Measurements from ENCODE around the gene AQP1. TPM values are rescaled to one million over a fixed set of nuclear protein-coding genes. Genes with fewer than 3 reads are reported as not detected.
A peak's percentile ranks its signal among the peaks of the same experiment; 100 is the strongest.

AQP1 gene
- polyA plus RNA-seq, 3 donors = 0.03 TPM; not detected in 2

- DNase-seq = no peak
- intact Hi-C loops (cut with micrococcal nuclease) = no loop called here
- Histone ChIP-seq H3K27me3 (ENCODE audit: control insufficient read depth in 2 of 2, insufficient read depth in 2 of 2, low read length in 2 of 2) (no peaks in the 10 kb centered on the region), H3K4me1 (ENCODE audit: control insufficient read depth in 1 of 2, insufficient read depth in 2 of 2, low read length in 2 of 2) (no peaks in the 10 kb centered on the region), H4K20me1 (ENCODE audit: insufficient read depth, low read length) (no peaks in the 10 kb centered on the region), H3K27ac (ENCODE audit: low read depth in 1 of 2, low read length in 2 of 2) (no peak overlapping the region), H3K79me2 (ENCODE audit: insufficient read depth, low read length) (no peaks in the 10 kb centered on the region), H3K4me3 (replicated peaks in 1 of 3; ENCODE audit: low read depth in 2 of 3, low read length in 3 of 3) (no peak overlapping the region), H3K4me2 (replicated peaks; ENCODE audit: extremely low read depth, low read length, poor library complexity, severe bottlenecking) (no peak overlapping the region), H2AFZ (ENCODE audit: insufficient read depth, low read depth, low read length, poor library complexity, severe bottlenecking) (no peak overlapping the region), H3K9me3 (replicated peaks in 1 of 2; ENCODE audit: control insufficient read depth in 1 of 2, insufficient read depth in 1 of 2, low read length in 2 of 2) (peaks cover 0 to 9% of the 10 kb centered on the region in 2 donors), H3K36me3 (replicated peaks in 1 of 2; ENCODE audit: control insufficient read depth in 1 of 2, insufficient read depth in 2 of 2, low read length in 2 of 2) (no peaks in the 10 kb centered on the region), H3K9ac (ENCODE audit: insufficient read depth, low read length, poor library complexity, severe bottlenecking) (no peak overlapping the region)
- no peaks in the 10 kb centered on the region for H3K36me3 Mint-ChIP-seq
- no peak overlapping the region for H3K4me3 Mint-ChIP-seq
- H3K9me3 Mint-ChIP-seq = peaks cover 3 to 16% (median 8%) of the 10 kb centered on the region in 7 donors
- H3K27me3 Mint-ChIP-seq (ENCODE audit: low read depth in 3 of 3) = peaks cover 0 to 7% (median 2%) of the 10 kb centered on the region in 3 donors
- TF ChIP-seq, protein P1, sequence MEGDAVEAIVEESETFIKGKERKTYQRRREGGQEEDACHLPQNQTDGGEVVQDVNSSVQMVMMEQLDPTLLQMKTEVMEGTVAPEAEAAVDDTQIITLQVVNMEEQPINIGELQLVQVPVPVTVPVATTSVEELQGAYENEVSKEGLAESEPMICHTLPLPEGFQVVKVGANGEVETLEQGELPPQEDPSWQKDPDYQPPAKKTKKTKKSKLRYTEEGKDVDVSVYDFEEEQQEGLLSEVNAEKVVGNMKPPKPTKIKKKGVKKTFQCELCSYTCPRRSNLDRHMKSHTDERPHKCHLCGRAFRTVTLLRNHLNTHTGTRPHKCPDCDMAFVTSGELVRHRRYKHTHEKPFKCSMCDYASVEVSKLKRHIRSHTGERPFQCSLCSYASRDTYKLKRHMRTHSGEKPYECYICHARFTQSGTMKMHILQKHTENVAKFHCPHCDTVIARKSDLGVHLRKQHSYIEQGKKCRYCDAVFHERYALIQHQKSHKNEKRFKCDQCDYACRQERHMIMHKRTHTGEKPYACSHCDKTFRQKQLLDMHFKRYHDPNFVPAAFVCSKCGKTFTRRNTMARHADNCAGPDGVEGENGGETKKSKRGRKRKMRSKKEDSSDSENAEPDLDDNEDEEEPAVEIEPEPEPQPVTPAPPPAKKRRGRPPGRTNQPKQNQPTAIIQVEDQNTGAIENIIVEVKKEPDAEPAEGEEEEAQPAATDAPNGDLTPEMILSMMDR (IDR thresholded peaks at IDR 0.05) = no peak
- no peak overlapping the region for H3K27ac Mint-ChIP-seq
- 92% methylated on average over 5 of the region's 7 CpGs for WGBS (ENCODE audit: insufficient coverage)
- no peaks in the 10 kb centered on the region for H3K4me1 Mint-ChIP-seq
Observed at GRCh38 chr7:30890226-30890625, 21.4 kb upstream of the AQP1 start.

GRCh38 chr7:30893357-30893756 lies 18.3 kb upstream of the AQP1 start:
- H3K36me3 Mint-ChIP-seq = no peaks in the 10 kb centered on the region
- no peak overlapping the region for H3K4me2 ChIP-seq (replicated peaks; ENCODE audit: extremely low read depth, low read length, poor library complexity, severe bottlenecking)
- no peak overlapping the region for H3K9ac ChIP-seq (ENCODE audit: insufficient read depth, low read length, poor library complexity, severe bottlenecking)

More at GRCh38 chr7:30893357-30893756, 18.3 kb upstream of the AQP1 start:
- TF ChIP-seq, protein P1 (IDR thresholded peaks at IDR 0.05) = no peak
- Histone ChIP-seq H3K4me1 (ENCODE audit: control insufficient read depth in 1 of 2, insufficient read depth in 2 of 2, low read length in 2 of 2) (no peaks in the 10 kb centered on the region), H2AFZ (ENCODE audit: insufficient read depth, low read depth, low read length, poor library complexity, severe bottlenecking) (no peak overlapping the region), H3K9me3 (replicated peaks in 1 of 2; ENCODE audit: control insufficient read depth in 1 of 2, insufficient read depth in 1 of 2, low read length in 2 of 2) (peaks cover 0 to 9% of the 10 kb centered on the region in 2 donors), H3K36me3 (replicated peaks in 1 of 2; ENCODE audit: control insufficient read depth in 1 of 2, insufficient read depth in 2 of 2, low read length in 2 of 2) (no peaks in the 10 kb centered on the region), H3K4me3 (replicated peaks in 1 of 3; ENCODE audit: low read depth in 2 of 3, low read length in 3 of 3) (no peak overlapping the region), H3K27ac (ENCODE audit: low read depth in 1 of 2, low read length in 2 of 2) (no peak overlapping the region), H3K79me2 (ENCODE audit: insufficient read depth, low read length) (no peaks in the 10 kb centered on the region), H4K20me1 (ENCODE audit: insufficient read depth, low read length) (no peaks in the 10 kb centered on the region), H3K27me3 (ENCODE audit: control insufficient read depth in 2 of 2, insufficient read depth in 2 of 2, low read length in 2 of 2) (no peaks in the 10 kb centered on the region)
- Mint-ChIP-seq H3K27me3 (ENCODE audit: low read depth in 3 of 3) (peaks cover 0 to 3% (median 3%) of the 10 kb centered on the region in 3 donors), H3K4me3 (no peak overlapping the region), H3K9me3 (peaks cover 3 to 19% (median 8%) of the 10 kb centered on the region in 7 donors), H3K27ac (peak overlapping the region in 1 of 7 donors; percentile 47), H3K4me1 (no peaks in the 10 kb centered on the region)
- 82% methylated on average over 2 of the region's 6 CpGs for WGBS (ENCODE audit: insufficient coverage)
- intact Hi-C loops (cut with micrococcal nuclease) = no loop called here
- no peak for DNase-seq

All from CD14-positive monocyte (primary cell).